NCI-H146 treated with DMSO at 0.1 percent for 48 hours (cell line): ENCODE data around the gene CDKAL1.
"Not testable (repeated sequence)": the region's sequence is repeated elsewhere in the genome, so short reads cannot be mapped to it uniquely, and the experiment has no call there.

Experiments
- DNase-seq: peaks from one replicate; lab custom pipeline; 2025; ENCODE audit not compliant: unreplicated experiment; lab: John Stamatoyannopoulos, UW

CDKAL1 gene

GRCh38 chr6:21087188-21087587 lies 552.9 kb downstream of the CDKAL1 start:
- no peak for DNase-seq

GRCh38 chr6:21091411-21091810 lies 557.2 kb downstream of the CDKAL1 start:
- no peak for DNase-seq

GRCh38 chr6:21092231-21092772 lies 558.0 kb downstream of the CDKAL1 start:
- DNase-seq: not testable (repeated sequence)

GRCh38 chr6:21095462-21095861 lies 561.2 kb downstream of the CDKAL1 start:
- DNase-seq: no peak

GRCh38 chr6:21098134-21098533 lies 563.9 kb downstream of the CDKAL1 start:
- no peak for DNase-seq

GRCh38 chr6:21098744-21099143 lies 564.5 kb downstream of the CDKAL1 start:
- peak; percentile 76 for DNase-seq

- DNase-seq: no peak
Measured at GRCh38 chr6:21099338-21100314, 565.4 kb downstream of the CDKAL1 start.

GRCh38 chr6:21100991-21101390 lies 566.7 kb downstream of the CDKAL1 start:
- no peak for DNase-seq

GRCh38 chr6:21101694-21102093 lies 567.4 kb downstream of the CDKAL1 start:
- no peak for DNase-seq

GRCh38 chr6:21102201-21102600 lies 567.9 kb downstream of the CDKAL1 start:
- DNase-seq: no peak

GRCh38 chr6:21102624-21103023 lies 568.4 kb downstream of the CDKAL1 start:
- DNase-seq: no peak

GRCh38 chr6:21103626-21104224 lies 569.5 kb downstream of the CDKAL1 start:
- DNase-seq: no peak

- DNase-seq: no peak
Measured at GRCh38 chr6:21104288-21104687, 570.0 kb downstream of the CDKAL1 start.

GRCh38 chr6:21107796-21108195 lies 573.5 kb downstream of the CDKAL1 start:
- no peak for DNase-seq

GRCh38 chr6:21109391-21110178 lies 575.3 kb downstream of the CDKAL1 start:
- DNase-seq: no peak

- no peak for DNase-seq
Measured at GRCh38 chr6:21110684-21111083, 576.4 kb downstream of the CDKAL1 start.

GRCh38 chr6:21111093-21111725 lies 577.0 kb downstream of the CDKAL1 start:
- peak; percentile 93 for DNase-seq

GRCh38 chr6:21115111-21115510 lies 580.9 kb downstream of the CDKAL1 start:
- DNase-seq: no peak

- DNase-seq: no peak
Measured at GRCh38 chr6:21116736-21117135, 582.5 kb downstream of the CDKAL1 start.

GRCh38 chr6:21118216-21118780 lies 584.0 kb downstream of the CDKAL1 start:
- DNase-seq: no peak
